ENCODE measurements around the gene EXOC3L4.

DNA sequence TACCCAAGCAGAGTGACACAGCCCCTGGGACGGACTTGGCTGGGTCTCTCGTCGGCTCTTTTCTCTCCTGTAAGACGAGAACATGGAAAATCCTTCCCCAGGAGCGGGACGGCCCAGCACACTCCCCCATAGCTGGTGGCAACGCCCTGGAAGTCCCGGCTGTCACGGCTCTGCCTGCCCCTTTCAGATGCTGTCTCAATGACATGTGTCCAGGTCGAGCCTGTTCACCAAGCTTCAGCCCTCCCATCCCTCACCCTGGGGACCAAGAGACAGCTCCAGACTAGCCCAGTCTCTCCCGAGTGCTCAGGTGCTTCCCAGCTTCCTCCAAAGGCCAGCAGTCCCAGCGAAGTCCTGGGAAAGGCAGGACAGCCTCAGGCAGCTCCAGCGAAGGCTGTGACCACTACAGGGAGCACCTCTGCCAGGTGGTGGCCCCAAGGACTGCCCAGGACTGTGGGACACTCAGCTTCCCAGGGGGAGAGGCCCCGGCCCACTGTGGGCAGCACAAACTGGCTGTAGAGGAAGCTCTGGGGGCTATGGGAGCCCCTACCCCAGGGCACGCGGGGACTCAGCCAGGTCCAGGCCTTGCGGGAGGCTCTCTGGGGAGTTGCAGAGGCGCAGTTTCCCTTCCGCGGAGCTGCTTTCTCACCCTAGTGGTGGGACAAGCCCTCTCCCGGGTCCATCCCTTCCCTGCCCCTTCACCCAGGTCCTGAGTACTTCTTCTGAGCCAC lies 62.3 kb downstream of the EXOC3L4 start:
- no peak for TF ChIP-seq EP300 (IDR thresholded peaks at IDR 0.05)
- TF ChIP-seq, protein P1, sequence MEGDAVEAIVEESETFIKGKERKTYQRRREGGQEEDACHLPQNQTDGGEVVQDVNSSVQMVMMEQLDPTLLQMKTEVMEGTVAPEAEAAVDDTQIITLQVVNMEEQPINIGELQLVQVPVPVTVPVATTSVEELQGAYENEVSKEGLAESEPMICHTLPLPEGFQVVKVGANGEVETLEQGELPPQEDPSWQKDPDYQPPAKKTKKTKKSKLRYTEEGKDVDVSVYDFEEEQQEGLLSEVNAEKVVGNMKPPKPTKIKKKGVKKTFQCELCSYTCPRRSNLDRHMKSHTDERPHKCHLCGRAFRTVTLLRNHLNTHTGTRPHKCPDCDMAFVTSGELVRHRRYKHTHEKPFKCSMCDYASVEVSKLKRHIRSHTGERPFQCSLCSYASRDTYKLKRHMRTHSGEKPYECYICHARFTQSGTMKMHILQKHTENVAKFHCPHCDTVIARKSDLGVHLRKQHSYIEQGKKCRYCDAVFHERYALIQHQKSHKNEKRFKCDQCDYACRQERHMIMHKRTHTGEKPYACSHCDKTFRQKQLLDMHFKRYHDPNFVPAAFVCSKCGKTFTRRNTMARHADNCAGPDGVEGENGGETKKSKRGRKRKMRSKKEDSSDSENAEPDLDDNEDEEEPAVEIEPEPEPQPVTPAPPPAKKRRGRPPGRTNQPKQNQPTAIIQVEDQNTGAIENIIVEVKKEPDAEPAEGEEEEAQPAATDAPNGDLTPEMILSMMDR (IDR thresholded peaks at IDR 0.05): no peak
- TF ChIP-seq POLR2A (IDR thresholded peaks at IDR 0.05): no peak

All from ovary (tissue), 3 donors.